ENCODE measurements around the gene NSUN2. TPM values are rescaled to one million over a fixed set of nuclear protein-coding genes. Genes with fewer than 3 reads are reported as not detected.
"Not testable (repeated sequence)": the region's sequence is repeated elsewhere in the genome, so short reads cannot be mapped to it uniquely, and the experiment has no call there.

NSUN2 gene
- total RNA-seq, 1 donor from 2014 or later, result 78.8 TPM

GRCh38 chr5:6673963-6674362, 41.1 kb upstream of the NSUN2 start:
- Histone ChIP-seq H3K9me3 (ENCODE audit: insufficient read depth, low read depth, low read length) (no peaks in the 10 kb centered on the region), H3K79me2 (ENCODE audit: insufficient read depth, low read length) (no peaks in the 10 kb centered on the region), H2AFZ (ENCODE audit: low read depth, low read length) (no peak overlapping the region), H3K36me3 (ENCODE audit: insufficient read depth, low read length) (no peaks in the 10 kb centered on the region), H3K4me3 (ENCODE audit: insufficient read depth, low read depth, low read length) (no peak overlapping the region), H3K4me1 (ENCODE audit: insufficient read depth, low read length) (no peaks in the 10 kb centered on the region), H3K27ac (ENCODE audit: low read depth, low read length) (no peak overlapping the region), H3K4me2 (ENCODE audit: low read length) (no peak overlapping the region), H4K20me1 (ENCODE audit: insufficient read depth, low read length) (no peaks in the 10 kb centered on the region), H3K27me3 (ENCODE audit: insufficient read depth, low read length) (no peaks in the 10 kb centered on the region), H3K9ac (ENCODE audit: low read length) (no peak overlapping the region)
- TF ChIP-seq CTCF (IDR thresholded peaks at IDR 0.05; ENCODE audit: insufficient read depth, low read depth, low read length) (no peak), EZH2 (IDR thresholded peaks at IDR 0.05; ENCODE audit: insufficient read depth, low read length) (no peak)
- Mint-ChIP-seq H3K27ac (ENCODE audit: unreplicated experiment) (no peak overlapping the region), H3K4me1 (ENCODE audit: low read depth, unreplicated experiment) (peaks cover 5% of the 10 kb centered on the region), H3K36me3 (ENCODE audit: low read depth, unreplicated experiment) (peaks cover 12% of the 10 kb centered on the region), H3K9me3 (ENCODE audit: unreplicated experiment) (no peaks in the 10 kb centered on the region), H3K4me3 (ENCODE audit: unreplicated experiment) (no peak overlapping the region), H3K27me3 (ENCODE audit: low read depth, unreplicated experiment) (no peaks in the 10 kb centered on the region)
- no peak for FAIRE-seq
- DNase-seq (ENCODE audit: low read depth), result no peak

- no peak overlapping the region for H3K4me3 Mint-ChIP-seq (ENCODE audit: unreplicated experiment)
- no peak for FAIRE-seq
Observed at GRCh38 chr5:6673031-6673430, 40.2 kb upstream of the NSUN2 start.

GRCh38 chr5:6668717-6669116, 35.9 kb upstream of the NSUN2 start:
- H3K27ac ChIP-seq (ENCODE audit: low read depth, low read length), result not testable (repeated sequence)

More at GRCh38 chr5:6673031-6673430, 40.2 kb upstream of the NSUN2 start:
- Histone ChIP-seq H3K4me3 (ENCODE audit: insufficient read depth, low read depth, low read length) (no peak overlapping the region), H4K20me1 (ENCODE audit: insufficient read depth, low read length) (no peaks in the 10 kb centered on the region), H3K4me2 (ENCODE audit: low read length) (no peak overlapping the region), H3K27ac (ENCODE audit: low read depth, low read length) (no peak overlapping the region), H3K9me3 (ENCODE audit: insufficient read depth, low read depth, low read length) (no peaks in the 10 kb centered on the region), H3K4me1 (ENCODE audit: insufficient read depth, low read length) (no peaks in the 10 kb centered on the region), H3K27me3 (ENCODE audit: insufficient read depth, low read length) (no peaks in the 10 kb centered on the region), H2AFZ (ENCODE audit: low read depth, low read length) (no peak overlapping the region), H3K36me3 (ENCODE audit: insufficient read depth, low read length) (no peaks in the 10 kb centered on the region), H3K79me2 (ENCODE audit: insufficient read depth, low read length) (no peaks in the 10 kb centered on the region), H3K9ac (ENCODE audit: low read length) (no peak overlapping the region)
- no peaks in the 10 kb centered on the region for H3K27me3 Mint-ChIP-seq (ENCODE audit: low read depth, unreplicated experiment)
- TF ChIP-seq CTCF (IDR thresholded peaks at IDR 0.05; ENCODE audit: insufficient read depth, low read depth, low read length) (no peak), EZH2 (IDR thresholded peaks at IDR 0.05; ENCODE audit: insufficient read depth, low read length) (no peak)
- DNase-seq (ENCODE audit: low read depth), result no peak
- H3K36me3 Mint-ChIP-seq (ENCODE audit: low read depth, unreplicated experiment), result peaks cover 12% of the 10 kb centered on the region
- H3K27ac Mint-ChIP-seq (ENCODE audit: unreplicated experiment), result no peak overlapping the region
- H3K4me1 Mint-ChIP-seq (ENCODE audit: low read depth, unreplicated experiment), result peaks cover 5% of the 10 kb centered on the region
- H3K9me3 Mint-ChIP-seq (ENCODE audit: unreplicated experiment), result no peaks in the 10 kb centered on the region

More at GRCh38 chr5:6668717-6669116, 35.9 kb upstream of the NSUN2 start:
- not testable (repeated sequence) for H3K79me2 ChIP-seq (ENCODE audit: insufficient read depth, low read length); H3K36me3 ChIP-seq (ENCODE audit: insufficient read depth, low read length); FAIRE-seq; H3K9ac ChIP-seq (ENCODE audit: low read length); H3K9me3 Mint-ChIP-seq (ENCODE audit: unreplicated experiment); H3K4me1 ChIP-seq (ENCODE audit: insufficient read depth, low read length); H3K27ac Mint-ChIP-seq (ENCODE audit: unreplicated experiment); H3K4me3 ChIP-seq (ENCODE audit: insufficient read depth, low read depth, low read length); H3K9me3 ChIP-seq (ENCODE audit: insufficient read depth, low read depth, low read length); DNase-seq (ENCODE audit: low read depth); H3K4me3 Mint-ChIP-seq (ENCODE audit: unreplicated experiment); H3K27me3 ChIP-seq (ENCODE audit: insufficient read depth, low read length); H3K27me3 Mint-ChIP-seq (ENCODE audit: low read depth, unreplicated experiment); H3K4me1 Mint-ChIP-seq (ENCODE audit: low read depth, unreplicated experiment); H2AFZ ChIP-seq (ENCODE audit: low read depth, low read length); H3K4me2 ChIP-seq (ENCODE audit: low read length); H4K20me1 ChIP-seq (ENCODE audit: insufficient read depth, low read length)
- H3K36me3 Mint-ChIP-seq (ENCODE audit: low read depth, unreplicated experiment), result peaks cover 16% of the 10 kb centered on the region
